HG03175 (cell line): Measurements from ENCODE around the gene MPC1.
A peak's percentile ranks its signal among the peaks of the same experiment; 100 is the strongest.
"Not testable (repeated sequence)": the region's sequence is repeated elsewhere in the genome, so short reads cannot be mapped to it uniquely, and the experiment has no call there.

Experiments used
- ATAC-seq: cut with Tn5 transposase; IDR thresholded peaks from one replicate; pipeline ENCODE4 v1.9.1; 2021; ENCODE audit warnings: mild to moderate bottlenecking, moderate library complexity; ENCODE audit not compliant: unreplicated experiment

The MPC1 gene

GRCh38 chr6:166348305-166348949 is 34.3 kb downstream of the MPC1 start:
- no peak for ATAC-seq

GRCh38 chr6:166346965-166347364 is 35.8 kb downstream of the MPC1 start:
- no peak for ATAC-seq

GRCh38 chr6:166346449-166346848 is 36.3 kb downstream of the MPC1 start:
- ATAC-seq, result no peak

- ATAC-seq, result not testable (repeated sequence)
These were observed 37.1 kb downstream of the MPC1 start for GRCh38 chr6:166345672-166346071.

- ATAC-seq, result not testable (repeated sequence)
These were observed 37.8 kb downstream of the MPC1 start for GRCh38 chr6:166344921-166345320.

- ATAC-seq, result no peak
These were observed 38.5 kb downstream of the MPC1 start for GRCh38 chr6:166344240-166344639.

GRCh38 chr6:166343150-166343487 is 39.6 kb downstream of the MPC1 start:
- peak; percentile 30 for ATAC-seq

GRCh38 chr6:166342349-166343149 is 40.2 kb downstream of the MPC1 start, which contains the start of gene SFT2D1:
Gene SFT2D1, minus strand, starts transcription at chr6:166342545. Its CDS starts 64 bp downstream, at chr6:166342481.
- ATAC-seq, result peak; percentile 91

- no peak for ATAC-seq
These were observed 40.8 kb downstream of the MPC1 start for GRCh38 chr6:166341977-166342348.

GRCh38 chr6:166341464-166341863 is 41.3 kb downstream of the MPC1 start:
- ATAC-seq, result no peak

- ATAC-seq, result no peak
These were observed 43.9 kb downstream of the MPC1 start for GRCh38 chr6:166338854-166339253.

GRCh38 chr6:166336847-166337246 is 45.9 kb downstream of the MPC1 start:
- ATAC-seq, result no peak

- no peak for ATAC-seq
These were observed 47.1 kb downstream of the MPC1 start for GRCh38 chr6:166335378-166336302.

GRCh38 chr6:166334878-166335277 is 47.9 kb downstream of the MPC1 start:
- ATAC-seq, result no peak

GRCh38 chr6:166333172-166333995 is 49.4 kb downstream of the MPC1 start:
- ATAC-seq, result peak; percentile 80

GRCh38 chr6:166331503-166332415 is 51.0 kb downstream of the MPC1 start:
- ATAC-seq, result no peak

- ATAC-seq, result no peak
These were observed 52.1 kb downstream of the MPC1 start for GRCh38 chr6:166330612-166331011.

- peak; percentile 88 for ATAC-seq
These were observed 57.2 kb downstream of the MPC1 start for GRCh38 chr6:166325383-166326042.

- ATAC-seq, result no peak
These were observed 59.3 kb downstream of the MPC1 start for GRCh38 chr6:166323395-166323794.
